Left lobe of liver (tissue), 2 donors: Measurements from ENCODE around the gene THAP7. TPM values are rescaled to one million over a fixed set of nuclear protein-coding genes. Genes with fewer than 3 reads are reported as not detected.
"Not testable (repeated sequence)": the region's sequence is repeated elsewhere in the genome, so short reads cannot be mapped to it uniquely, and the experiment has no call there.

ENCODE experiments used
- ATAC-seq: fragments of 200-7000 bp; cut with Tn5 transposase; one replicate; pipeline ENCODE4 v1.9.1; 2020; ENCODE audit warnings: mild to moderate bottlenecking, moderate library complexity
- DNase-seq: peaks from one replicate; pipeline ENCODE4 v3.0.0-alpha.2; 2020; ENCODE audit warnings: low spot score
- total RNA-seq: library from RNA; stranded (reverse); gene quantifications from one replicate; pipeline ENCODE4 v1.2.1, GENCODE V29; 2021
- donor health status: DM: no; HTN: no; CAD: no; lungs with moderate emphysema.
- donor health status: DM: no; HTN: yes; CAD: no.

The THAP7 gene
- total RNA-seq, 1 donor from 2014 or later = 16.9 TPM

- ATAC-seq (no peak), DNase-seq (no peak)
Observed at GRCh38 chr22:20980938-20981722, 20.8 kb downstream of the THAP7 start.

DNA sequence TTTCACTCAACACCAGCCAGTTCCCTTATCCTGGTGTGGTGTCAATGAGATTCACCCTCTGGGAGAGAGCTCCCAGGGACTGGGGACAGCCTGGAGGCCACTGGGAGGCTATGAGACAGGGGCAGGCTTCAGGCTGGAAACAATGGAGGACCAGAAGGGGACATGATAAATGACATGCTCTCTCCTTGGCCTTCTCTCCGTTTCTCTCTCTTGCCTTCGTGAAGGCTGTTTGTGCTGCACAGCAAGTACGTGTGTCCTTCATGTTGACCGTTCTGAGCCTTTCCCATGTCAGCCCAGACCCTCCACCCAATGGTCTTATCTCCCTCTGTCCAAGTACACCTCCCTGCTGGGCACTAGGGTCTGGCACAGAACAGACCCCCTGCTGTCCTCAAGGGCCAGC lies 21.4 kb downstream of the THAP7 start:
- no peak for DNase-seq
- ATAC-seq = no peak

DNA sequence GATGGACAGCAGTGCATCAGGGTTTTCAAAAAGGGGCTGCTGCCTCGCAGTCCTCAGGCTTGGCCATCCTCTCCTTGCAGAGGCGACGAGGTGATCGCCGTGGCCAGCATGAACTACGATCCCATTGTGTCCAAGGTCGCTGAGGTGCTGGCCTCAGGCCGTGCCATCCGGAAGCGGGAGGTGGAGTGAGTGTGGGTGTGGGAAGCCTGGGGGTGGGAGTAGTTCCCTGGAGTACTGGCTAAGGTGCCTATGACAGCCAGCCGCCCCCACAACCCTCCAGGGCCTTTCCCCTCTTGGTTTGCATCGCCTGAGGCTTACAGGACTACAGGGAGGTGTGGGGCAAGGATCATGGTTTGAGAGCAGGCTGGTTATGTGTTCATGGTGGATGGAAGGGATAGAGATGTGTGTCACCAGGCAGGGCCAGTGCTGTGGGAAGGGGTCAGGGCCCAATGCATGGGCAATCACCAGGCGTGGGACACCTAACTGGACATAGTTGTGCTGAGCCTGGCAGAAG lies 21.9 kb downstream of the THAP7 start:
- ATAC-seq (peak; percentile 45), DNase-seq (peak; percentile 66)

DNA sequence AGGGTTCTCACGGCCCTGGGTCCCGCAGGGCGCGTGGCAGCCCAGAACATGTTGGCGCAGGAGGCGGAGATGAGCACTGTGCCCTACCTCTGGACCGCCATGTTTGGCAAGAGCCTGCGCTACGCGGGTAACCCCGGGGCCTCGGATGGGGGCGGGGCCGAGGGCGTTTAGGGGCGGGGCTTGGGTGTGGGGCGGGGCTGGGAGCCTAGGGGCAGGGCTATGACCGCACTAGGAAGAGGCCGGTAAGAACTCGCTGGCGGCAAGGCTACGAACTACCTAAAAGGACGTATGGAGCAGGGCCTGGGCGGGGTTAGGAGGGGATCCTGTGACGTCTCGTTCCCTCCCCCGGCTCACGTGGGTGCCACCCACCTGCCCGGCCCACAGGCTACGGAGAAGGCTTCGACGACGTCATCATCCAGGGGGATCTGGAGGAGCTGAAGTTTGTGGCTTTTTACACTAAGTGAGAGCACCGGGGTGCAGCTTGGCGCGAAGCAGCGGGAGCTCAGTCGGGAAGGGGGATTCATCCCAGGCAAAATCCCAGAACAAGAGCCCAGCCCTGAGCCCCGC lies 22.6 kb downstream of the THAP7 start:
- peak; percentile 61 for ATAC-seq
- DNase-seq = peak; percentile 73

DNA sequence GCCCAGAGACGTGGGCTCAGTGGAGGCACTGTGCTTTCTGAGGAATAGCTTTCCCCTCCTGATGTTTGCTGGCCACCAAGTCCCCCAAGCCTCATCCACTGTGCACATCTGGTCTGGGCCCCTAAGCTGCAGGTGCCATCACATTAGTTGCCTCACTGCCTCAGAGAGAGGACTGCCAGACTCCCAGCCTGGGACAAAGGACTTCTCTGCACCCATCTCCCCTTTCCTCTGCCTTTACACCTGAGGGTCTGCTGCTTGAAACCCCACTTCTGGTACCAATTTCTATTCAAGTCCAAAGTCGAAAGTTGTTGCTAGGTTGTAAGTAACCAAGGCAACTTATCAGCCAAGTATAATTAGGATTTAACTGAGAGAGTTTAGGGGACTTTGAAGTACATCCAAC lies 23.5 kb downstream of the THAP7 start:
- DNase-seq (no peak), ATAC-seq (no peak)

GRCh38 chr22:20977516-20978170 lies 24.3 kb downstream of the THAP7 start:
- DNase-seq = no peak
- ATAC-seq = no peak

GRCh38 chr22:20977019-20977418 lies 24.9 kb downstream of the THAP7 start:
- DNase-seq (no peak), ATAC-seq (no peak)

DNA sequence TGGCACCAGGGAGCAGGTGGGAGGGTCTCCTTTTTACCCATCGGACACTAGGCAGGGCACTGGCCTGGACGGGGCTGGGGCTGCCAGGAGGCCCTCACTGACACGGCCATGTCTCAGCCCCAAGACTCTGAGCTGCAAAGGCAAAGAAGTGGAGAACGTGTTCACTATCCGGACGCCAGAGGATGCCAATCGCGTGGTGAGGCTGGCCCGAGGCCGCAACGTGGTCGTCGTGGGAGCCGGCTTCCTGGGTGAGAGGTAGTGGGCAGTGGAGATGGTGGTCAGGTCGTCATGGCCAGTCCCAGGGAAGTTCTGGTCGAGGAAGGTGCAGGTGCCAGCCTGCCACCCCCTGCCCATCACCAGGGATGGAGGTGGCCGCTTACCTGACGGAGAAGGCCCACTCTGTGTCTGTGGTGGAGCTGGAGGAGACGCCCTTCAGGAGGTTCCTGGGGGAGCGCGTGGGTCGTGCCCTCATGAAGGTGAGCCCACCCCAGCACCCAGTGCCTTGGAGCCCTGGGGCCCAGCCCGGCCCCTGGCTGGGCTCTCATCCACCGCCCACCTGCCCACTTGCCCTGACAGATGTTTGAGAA lies 25.5 kb downstream of the THAP7 start:
- no peak for ATAC-seq
- no peak for DNase-seq

DNA sequence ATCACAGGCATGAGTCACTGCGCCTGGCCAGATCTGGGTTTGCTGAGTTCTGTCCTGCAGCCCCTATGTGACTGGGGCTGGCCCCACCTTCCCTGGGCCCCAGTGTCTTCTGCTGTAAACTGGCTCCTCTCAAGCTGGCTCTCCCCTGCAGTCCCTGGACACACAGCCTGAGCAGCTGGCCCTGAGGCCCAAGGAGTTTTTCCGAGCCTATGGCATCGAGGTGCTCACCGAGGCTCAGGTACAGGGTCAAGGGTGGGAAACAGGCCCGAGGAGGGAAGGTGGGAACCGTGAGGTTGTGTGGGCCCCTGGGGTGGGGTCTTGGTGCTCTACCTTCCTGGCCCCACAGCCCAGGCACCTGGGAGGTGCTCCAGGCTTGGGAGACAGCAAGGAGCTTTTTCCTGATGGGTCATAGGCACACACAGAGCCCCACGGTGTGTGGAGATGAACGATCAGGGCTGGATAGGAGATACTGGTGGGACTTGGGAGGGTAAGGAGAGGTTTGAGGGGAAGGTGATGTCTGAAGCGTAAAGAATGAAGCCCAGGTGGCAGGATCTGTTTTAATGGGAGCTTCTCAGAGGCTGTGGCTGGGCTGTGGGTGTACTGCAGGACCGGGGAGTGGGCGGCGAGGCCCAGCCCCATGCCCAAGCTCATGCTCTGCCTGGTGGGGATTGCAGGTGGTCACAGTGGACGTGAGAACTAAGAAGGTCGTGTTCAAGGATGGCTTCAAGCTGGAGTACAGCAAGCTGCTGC lies 26.2 kb downstream of the THAP7 start:
- no peak for ATAC-seq
- no peak for DNase-seq

- ATAC-seq = no peak
- no peak for DNase-seq
Observed at GRCh38 chr22:20974336-20974955, 27.5 kb downstream of the THAP7 start.

- DNase-seq = no peak
Observed at GRCh38 chr22:20973634-20974286, 28.2 kb downstream of the THAP7 start.

GRCh38 chr22:20972933-20973577 lies 28.9 kb downstream of the THAP7 start:
- DNase-seq (no peak), ATAC-seq (no peak)

More at GRCh38 chr22:20973634-20974286, 28.2 kb downstream of the THAP7 start:
- no peak for ATAC-seq

DNA sequence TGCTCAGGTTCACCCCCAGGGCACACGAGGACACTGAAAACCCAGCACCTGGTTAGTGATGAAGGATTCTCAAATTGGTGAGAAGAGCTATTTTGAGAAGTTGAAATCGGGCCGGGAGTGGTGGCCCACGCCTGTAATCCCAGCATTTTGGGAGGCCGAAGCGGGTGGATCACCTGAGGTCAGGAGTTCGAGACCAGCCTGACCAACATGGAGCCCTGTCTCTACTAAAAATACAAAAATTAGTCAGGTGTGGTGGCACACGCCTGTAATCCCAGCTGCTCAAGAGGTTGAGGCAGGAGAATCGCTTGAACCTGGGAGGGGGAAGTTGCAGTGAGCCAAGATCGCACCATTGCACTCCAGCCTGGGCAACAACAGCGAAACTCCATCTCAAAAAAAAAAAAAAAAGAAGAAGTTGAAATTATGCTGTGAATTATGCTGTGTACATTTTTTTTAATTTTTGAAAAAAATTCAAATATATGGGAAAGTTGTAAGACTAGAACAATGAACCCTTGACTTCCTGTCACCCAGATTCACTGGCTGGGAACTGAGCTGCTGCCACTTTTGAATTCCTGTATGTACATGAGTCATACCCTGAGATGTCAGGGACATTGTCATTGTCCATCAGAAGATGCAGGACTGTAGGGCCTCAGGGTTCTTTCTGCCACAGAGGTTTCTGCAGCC lies 29.8 kb downstream of the THAP7 start:
- ATAC-seq = not testable (repeated sequence)

DNA sequence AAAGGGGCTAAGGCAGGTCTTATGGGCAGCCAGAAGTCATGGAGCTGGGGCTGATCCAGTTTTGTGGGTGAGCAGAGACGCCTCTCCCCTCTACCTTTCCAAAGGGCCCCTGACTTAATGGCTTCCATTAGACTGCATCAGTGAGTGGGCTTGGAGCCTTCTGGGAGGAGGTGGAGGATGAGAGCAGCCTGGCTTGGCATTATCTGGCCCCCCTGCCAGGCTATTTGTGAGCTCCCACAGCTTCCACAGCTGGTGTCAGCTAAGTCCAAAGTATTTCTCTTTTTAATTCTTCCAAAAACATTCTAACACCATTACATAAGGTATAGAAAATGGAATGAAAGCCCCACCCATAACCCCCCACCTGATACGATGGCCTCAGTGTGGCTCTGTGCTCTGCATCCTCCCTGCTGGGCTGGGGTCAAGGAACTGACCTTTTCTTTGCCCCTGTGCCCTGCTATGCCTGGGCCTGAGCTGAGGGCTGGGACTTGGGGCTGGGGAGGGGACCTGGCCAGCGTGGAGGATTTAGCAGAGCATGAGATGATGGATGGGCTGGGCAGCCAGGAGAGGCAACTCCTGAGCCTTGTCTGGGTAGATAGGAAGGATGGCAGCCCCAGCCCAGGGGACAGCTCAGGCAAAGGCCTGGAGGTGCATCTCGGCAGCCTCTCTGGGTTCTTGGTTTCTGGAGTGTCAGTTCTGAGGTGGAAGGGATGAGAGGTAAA lies 30.8 kb downstream of the THAP7 start:
- ATAC-seq = no peak
- no peak for DNase-seq

More for the DNA sequence above, 29.8 kb downstream of the THAP7 start:
- not testable (repeated sequence) for DNase-seq

DNA sequence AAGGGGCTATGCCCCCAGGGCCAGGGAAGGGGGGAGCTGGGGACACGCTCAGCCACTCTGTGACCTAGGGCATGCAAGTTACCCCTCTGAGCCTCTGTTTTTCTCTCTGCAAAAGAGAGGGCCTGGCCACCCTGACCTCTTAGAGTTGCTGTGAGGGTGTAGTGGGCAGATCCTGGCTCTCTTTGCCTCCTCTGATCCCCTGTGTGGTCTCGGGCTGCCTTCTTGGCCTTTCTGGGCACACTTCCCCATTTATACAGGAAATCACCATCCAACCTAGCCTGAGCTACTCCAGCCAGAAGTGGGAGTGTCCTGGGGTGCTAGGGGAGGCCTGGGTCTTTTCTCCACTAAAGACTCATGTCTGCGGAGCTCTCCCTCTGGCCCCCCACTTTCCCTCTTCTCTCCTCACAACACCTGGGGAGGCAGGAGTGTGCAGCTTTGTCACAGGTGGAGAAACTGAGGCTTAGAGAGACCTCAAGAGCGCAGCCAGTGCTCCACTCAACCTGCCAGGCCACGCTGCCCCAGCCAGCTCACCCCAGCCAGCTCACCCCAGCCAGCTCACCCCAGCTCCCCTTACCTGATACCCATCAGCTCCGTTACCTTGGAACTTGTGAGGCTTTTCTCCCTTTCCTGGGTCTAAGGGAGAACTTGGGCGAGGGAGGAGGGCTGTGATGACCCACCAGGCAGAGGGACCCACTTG lies 33.5 kb downstream of the THAP7 start:
- ATAC-seq = peak; percentile 18
- DNase-seq = no peak

DNA sequence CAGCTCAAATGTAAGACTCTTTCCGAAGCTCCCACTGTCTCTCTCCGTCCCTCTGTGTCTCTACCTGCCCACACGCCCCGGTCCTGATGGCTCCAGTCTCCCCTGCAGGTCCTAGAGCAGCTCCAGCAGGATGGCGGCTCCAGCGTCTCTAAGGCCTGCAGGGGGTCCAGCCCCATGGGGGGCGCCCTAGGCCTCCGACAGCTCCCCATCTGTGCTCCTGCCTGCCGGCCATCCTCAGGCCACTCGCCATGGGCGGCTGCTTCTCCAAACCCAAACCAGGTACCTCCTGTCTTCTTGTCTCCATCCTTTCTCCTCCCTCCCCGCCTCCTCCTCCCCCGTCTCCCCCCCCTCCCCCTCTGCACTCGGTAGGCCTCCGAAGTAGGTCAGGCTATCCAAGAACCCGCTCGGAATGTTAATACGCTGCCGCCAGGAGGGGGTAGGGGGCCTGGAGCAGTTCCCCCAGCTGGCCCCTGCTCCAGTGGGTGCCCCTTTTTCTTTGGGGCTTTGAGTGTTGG lies 34.2 kb downstream of the THAP7 start:
- DNase-seq = no peak

More for the DNA sequence above, 34.2 kb downstream of the THAP7 start:
- ATAC-seq = no peak
